Neural cell (in vitro differentiated cells): ENCODE measurements around the gene MYO3B.
"Not testable (repeated sequence)": the region's sequence is repeated elsewhere in the genome, so short reads cannot be mapped to it uniquely, and the experiment has no call there.

Experiments used
- MXI1 ChIP-seq: fragments of 450-650 bp; conservative IDR thresholded peaks from 2 replicates; pipeline ENCODE4 v1.6.1; 2014; ENCODE audit warnings: antibody characterized with exemption, mild to moderate bottlenecking; ENCODE audit not compliant: poor library complexity, severe bottlenecking
- POLR2AphosphoS5 ChIP-seq: IDR thresholded peaks from 2 replicates; pipeline ENCODE4 v1.6.1; 2012
- RAD21 ChIP-seq: fragments of 450-650 bp; conservative IDR thresholded peaks from 2 replicates; pipeline ENCODE4 v1.6.1; 2014; ENCODE audit warnings: antibody characterized with exemption, mild to moderate bottlenecking, moderate library complexity
- SMC3 ChIP-seq: fragments of 450-650 bp; conservative IDR thresholded peaks from 2 replicates; pipeline ENCODE4 v1.6.1; 2014; ENCODE audit warnings: antibody characterized with exemption, mild to moderate bottlenecking, moderate library complexity; ENCODE audit not compliant: poor library complexity
- TF ChIP-seq, protein P1 (sequence below): fragments of 450-650 bp; IDR thresholded peaks from 2 replicates; pipeline ENCODE4 v1.5.1; 2014; ENCODE audit warnings: antibody characterized with exemption, mild to moderate bottlenecking, moderate library complexity; ENCODE audit not compliant: poor library complexity, severe bottlenecking
- TF ChIP-seq, protein P2 (sequence below): IDR thresholded peaks from 2 replicates; pipeline ENCODE4 v1.6.1; 2012; ENCODE audit warnings: borderline replicate concordance

DNA sequence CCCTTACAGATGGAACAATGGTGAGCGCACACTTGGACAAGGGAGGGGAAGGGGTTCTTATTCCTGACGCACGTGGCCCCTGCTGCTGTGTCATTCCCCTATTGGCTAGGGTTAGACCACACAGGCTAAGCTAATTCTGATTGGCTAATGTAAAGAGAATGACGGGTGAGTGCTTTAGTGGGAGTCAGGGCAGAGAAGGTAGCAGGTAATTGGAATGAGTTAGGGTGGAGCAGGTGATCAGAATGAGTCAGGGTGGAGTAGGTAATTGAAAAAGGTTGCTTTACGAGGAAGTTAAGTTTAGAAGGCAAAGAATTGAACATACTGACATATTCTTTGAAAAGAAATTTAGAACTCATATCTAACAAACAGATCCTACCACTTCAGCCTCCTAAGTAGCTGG, 256.4 kb downstream of the MYO3B start:
- not testable (repeated sequence) for TF ChIP-seq POLR2AphosphoS5, MXI1, SMC3, RAD21
- TF ChIP-seq, protein P1, sequence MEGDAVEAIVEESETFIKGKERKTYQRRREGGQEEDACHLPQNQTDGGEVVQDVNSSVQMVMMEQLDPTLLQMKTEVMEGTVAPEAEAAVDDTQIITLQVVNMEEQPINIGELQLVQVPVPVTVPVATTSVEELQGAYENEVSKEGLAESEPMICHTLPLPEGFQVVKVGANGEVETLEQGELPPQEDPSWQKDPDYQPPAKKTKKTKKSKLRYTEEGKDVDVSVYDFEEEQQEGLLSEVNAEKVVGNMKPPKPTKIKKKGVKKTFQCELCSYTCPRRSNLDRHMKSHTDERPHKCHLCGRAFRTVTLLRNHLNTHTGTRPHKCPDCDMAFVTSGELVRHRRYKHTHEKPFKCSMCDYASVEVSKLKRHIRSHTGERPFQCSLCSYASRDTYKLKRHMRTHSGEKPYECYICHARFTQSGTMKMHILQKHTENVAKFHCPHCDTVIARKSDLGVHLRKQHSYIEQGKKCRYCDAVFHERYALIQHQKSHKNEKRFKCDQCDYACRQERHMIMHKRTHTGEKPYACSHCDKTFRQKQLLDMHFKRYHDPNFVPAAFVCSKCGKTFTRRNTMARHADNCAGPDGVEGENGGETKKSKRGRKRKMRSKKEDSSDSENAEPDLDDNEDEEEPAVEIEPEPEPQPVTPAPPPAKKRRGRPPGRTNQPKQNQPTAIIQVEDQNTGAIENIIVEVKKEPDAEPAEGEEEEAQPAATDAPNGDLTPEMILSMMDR, result not testable (repeated sequence)
- TF ChIP-seq, protein P2, sequence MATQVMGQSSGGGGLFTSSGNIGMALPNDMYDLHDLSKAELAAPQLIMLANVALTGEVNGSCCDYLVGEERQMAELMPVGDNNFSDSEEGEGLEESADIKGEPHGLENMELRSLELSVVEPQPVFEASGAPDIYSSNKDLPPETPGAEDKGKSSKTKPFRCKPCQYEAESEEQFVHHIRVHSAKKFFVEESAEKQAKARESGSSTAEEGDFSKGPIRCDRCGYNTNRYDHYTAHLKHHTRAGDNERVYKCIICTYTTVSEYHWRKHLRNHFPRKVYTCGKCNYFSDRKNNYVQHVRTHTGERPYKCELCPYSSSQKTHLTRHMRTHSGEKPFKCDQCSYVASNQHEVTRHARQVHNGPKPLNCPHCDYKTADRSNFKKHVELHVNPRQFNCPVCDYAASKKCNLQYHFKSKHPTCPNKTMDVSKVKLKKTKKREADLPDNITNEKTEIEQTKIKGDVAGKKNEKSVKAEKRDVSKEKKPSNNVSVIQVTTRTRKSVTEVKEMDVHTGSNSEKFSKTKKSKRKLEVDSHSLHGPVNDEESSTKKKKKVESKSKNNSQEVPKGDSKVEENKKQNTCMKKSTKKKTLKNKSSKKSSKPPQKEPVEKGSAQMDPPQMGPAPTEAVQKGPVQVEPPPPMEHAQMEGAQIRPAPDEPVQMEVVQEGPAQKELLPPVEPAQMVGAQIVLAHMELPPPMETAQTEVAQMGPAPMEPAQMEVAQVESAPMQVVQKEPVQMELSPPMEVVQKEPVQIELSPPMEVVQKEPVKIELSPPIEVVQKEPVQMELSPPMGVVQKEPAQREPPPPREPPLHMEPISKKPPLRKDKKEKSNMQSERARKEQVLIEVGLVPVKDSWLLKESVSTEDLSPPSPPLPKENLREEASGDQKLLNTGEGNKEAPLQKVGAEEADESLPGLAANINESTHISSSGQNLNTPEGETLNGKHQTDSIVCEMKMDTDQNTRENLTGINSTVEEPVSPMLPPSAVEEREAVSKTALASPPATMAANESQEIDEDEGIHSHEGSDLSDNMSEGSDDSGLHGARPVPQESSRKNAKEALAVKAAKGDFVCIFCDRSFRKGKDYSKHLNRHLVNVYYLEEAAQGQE, result not testable (repeated sequence)
